AG08395 (cell line): ENCODE data around the gene MMS22L.

Experiments used
- DNase-seq: peaks from one replicate; pipeline ENCODE4 v3.0.0; 2012; ENCODE audit warnings: mixed read lengths, low spot score

Gene MMS22L, protein sequence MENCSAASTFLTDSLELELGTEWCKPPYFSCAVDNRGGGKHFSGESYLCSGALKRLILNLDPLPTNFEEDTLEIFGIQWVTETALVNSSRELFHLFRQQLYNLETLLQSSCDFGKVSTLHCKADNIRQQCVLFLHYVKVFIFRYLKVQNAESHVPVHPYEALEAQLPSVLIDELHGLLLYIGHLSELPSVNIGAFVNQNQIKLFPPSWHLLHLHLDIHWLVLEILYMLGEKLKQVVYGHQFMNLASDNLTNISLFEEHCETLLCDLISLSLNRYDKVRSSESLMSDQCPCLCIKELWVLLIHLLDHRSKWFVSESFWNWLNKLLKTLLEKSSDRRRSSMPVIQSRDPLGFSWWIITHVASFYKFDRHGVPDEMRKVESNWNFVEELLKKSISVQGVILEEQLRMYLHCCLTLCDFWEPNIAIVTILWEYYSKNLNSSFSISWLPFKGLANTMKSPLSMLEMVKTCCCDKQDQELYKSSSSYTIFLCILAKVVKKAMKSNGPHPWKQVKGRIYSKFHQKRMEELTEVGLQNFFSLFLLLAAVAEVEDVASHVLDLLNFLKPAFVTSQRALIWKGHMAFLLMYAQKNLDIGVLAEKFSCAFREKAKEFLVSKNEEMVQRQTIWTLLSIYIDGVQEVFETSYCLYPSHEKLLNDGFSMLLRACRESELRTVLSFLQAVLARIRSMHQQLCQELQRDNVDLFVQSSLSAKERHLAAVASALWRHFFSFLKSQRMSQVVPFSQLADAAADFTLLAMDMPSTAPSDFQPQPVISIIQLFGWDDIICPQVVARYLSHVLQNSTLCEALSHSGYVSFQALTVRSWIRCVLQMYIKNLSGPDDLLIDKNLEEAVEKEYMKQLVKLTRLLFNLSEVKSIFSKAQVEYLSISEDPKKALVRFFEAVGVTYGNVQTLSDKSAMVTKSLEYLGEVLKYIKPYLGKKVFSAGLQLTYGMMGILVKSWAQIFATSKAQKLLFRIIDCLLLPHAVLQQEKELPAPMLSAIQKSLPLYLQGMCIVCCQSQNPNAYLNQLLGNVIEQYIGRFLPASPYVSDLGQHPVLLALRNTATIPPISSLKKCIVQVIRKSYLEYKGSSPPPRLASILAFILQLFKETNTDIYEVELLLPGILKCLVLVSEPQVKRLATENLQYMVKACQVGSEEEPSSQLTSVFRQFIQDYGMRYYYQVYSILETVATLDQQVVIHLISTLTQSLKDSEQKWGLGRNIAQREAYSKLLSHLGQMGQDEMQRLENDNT

DNA sequence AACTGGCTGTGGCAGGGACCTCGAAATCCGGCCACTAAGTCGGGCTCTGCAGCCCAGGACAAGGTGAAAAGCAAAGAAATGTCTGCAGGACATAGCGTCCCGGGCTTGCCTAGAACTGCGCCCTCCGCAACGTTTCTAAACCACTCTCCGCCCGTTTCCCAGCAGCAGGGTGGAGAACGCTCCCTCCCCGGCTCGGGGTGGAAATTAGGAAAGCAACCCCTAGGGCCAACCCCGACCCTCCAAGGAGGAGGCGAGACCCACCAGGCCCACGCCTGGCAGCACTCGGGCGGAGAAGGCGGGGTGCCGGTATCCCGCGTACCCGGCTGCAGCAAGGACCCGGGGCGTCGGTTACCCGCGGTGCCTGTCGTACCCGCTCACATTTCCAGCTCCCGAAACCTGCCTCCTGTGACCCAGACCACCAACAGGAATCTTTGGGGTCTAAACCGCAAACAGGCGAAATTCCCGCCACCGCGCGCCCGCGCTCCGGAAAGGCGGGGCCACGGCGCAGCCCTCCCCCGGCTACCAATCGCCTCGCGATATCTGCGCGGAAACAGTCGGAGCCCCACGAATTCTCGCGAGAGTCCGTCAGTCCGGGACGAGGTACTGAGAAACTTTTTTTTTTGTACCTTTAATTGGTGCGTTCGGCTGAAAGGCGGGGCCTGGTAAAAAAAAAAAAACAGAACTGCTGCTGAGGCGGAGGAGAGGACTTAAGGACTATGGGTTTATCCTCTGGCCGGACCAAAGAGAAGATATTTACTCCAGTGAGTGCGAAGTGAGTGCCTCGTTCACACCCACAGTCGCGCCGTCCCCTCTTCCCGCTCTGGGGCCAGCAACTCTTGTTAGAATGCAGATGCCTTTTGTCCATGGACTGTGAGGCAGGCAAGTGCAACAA lies at the start of gene MMS22L:
Gene MMS22L (minus strand): TSS at position 491 of the 892 bp plus-strand sequence. CDS start 739 bp downstream, outside the sequence.
- DNase-seq: peak; percentile 96

GRCh38 chr6:97322811-97323210 lies 39.8 kb upstream of the MMS22L start:
- DNase-seq: peak; percentile 57

DNA sequence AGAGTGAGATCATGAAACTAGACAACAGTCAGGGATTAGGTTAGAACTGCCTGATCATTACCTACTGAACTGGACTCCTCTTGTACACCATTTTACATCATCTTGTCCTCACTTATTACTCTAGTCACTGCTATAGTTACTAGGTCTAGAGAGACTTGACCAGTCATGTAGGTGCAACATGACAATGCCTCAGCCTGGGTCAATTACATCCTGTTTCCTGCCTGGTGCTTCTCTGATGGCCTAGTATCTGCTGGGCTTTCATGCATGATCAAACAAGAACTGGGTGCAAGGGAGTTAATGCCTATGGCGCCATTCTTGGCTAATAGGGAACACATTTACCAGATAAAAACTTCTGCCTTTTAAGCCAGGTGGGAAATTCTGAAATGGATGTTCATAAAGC lies 39.2 kb upstream of the MMS22L start:
- no peak for DNase-seq

- no peak for DNase-seq
Measured at GRCh38 chr6:97316978-97317377, 34.0 kb upstream of the MMS22L start.

DNA sequence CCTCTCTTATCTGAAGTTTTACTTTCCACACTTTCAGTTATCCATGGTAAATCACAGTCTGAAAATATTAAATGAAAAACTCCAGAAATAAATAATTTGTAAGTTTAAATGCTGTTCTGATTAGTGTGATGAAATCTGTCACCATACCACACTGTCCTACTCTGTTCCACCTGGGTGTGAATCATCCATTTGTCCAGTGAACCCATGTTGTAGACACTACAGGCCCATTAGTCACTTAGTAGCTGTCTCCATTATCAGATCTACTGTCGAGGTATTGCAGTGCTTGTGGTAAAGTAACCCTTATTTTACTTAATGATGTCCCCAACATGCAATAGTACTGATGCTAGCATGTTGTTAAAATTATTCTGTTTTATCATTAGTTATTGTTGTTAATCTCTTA lies 29.2 kb upstream of the MMS22L start:
- DNase-seq: no peak

DNA sequence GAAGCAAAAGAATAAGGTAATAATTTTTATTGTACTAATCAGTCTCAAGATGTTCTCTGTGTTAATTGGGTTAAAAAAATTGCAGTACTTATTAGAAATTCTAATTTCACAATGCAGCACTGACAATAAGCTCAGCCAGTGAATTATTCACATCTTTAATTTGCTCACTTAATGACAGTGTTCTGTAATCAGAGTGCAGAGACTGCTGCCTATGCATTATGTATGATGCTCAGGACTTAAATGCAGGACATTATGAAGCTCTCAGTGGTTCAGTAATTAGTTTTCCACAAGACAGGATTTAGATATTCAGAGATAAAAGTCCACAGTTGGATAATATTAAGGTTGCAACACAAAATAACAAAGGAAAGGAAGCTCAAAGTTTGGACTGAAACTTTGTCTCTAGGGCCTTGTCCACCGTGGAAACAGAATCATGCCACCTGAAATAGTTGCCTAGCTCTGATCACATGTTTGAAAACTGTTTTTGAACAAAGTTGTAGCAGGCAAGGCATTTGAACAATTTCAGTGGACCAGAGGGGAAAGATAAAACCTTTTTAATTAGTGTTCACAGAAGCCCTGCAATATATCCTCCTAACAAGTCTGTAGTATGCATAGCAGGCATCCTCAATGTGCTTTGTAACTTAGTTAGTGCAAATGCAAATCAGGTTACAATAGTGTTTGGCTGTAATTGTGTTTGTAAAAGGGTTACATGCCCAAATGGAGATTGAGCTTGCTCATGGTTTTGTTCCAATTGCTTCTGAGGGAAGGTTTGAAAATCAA lies 23.7 kb upstream of the MMS22L start:
- no peak for DNase-seq

- no peak for DNase-seq
Measured at GRCh38 chr6:97305414-97306066, 22.5 kb upstream of the MMS22L start.

- no peak for DNase-seq
Measured at GRCh38 chr6:97304701-97305100, 21.7 kb upstream of the MMS22L start.

DNA sequence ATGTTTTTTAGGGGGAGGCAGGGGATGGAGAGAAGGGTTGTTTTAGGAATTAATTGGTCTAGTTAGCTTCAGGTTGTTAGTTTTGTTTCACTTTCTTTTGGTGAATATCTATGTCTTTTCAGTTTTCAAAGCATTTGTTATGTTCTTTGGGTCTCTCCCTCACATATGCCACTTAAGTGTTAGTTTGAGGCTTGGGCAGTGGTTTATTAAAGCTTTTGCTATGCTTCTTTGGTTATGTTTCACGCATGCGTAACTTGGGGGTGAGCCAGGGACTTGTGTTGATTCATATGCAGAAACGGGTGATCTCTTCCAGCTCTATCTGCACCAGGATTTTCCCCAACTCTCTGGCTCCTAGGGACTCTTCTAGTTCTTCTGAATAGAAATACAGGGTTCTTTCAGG lies 11.4 kb upstream of the MMS22L start:
- peak; percentile 63 for DNase-seq

DNA sequence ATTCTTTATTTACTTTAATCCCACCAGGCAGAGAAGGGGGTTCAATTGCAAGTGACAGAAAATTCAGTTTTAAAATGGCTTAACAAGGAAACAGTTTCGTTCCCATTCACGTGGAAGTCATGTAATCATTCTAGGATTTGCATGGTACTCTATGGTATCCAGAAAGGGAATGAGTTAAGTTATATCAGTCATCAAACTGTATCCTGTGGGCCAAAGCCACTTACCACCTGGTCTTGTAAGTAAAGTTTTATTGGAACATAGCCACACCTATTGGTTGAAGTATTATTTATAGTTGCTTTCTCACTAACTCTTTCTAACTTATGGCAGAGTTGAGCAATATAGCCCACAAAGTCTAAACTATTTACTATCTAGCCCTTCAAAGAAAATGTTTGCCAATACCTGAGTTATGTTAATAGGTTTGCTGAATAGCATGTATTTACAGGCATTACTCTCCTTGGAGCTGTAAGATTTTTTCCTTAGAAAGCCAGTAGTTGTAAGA lies 10.2 kb upstream of the MMS22L start:
- DNase-seq: no peak

DNA sequence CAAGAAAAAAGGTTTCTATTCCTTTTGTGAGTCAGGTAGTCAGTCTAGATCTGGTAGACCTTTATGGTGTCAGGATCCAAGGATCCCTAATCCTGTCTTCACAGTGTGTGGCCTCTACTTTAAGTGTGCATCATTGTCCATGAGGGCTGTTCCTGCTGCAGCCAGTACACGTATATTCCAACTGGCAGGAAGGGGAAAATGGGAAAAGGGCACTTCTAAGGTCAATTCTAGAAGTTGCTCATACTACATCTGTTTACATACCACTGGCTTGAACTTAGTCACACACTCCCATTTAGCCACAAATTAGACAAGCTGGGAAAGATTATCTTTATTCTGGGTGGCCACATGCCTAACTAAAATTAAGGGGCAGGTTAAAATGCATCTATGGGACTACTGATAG lies 9.7 kb upstream of the MMS22L start:
- no peak for DNase-seq

DNA sequence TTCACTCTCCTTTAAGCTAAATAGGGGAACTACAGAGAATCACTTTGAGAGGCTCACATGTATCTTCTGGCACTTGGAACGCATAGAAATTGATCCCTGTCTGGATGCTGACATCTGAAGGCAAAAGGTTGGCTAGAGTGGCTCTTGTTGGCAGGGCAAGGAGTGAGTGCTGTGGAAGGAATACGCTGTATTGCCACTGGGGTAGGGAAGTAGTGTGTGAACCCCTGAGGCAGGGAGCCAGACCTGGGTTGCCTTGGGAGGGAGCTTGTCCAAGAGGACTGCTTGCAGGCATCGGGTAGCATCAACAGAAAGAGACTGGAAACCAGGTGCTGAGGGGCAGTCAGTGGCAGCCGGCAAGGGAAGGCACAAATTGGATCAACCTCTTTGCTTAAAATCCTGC lies 8.9 kb upstream of the MMS22L start:
- no peak for DNase-seq

DNA sequence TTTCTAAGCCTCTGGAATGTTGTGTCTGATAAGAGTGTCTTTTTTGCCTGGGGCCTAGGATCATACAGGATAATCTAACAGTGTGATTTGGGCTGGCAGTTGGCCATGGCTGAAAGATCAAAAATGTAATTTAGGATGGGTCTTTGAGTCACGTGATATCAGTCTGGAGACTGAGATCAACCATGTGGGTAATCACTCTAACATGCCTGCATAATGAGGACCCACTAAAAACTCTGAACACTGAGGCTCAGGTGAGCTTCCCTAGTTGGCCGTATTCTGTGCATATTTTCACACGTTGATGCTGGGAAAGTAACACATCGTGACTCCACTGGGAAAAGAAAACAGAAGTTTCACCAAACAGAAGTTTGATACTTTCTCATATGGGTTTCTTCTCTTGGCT lies 6.3 kb upstream of the MMS22L start:
- no peak for DNase-seq

- DNase-seq: no peak
Measured at GRCh38 chr6:97288188-97288587, 5.2 kb upstream of the MMS22L start.

DNA sequence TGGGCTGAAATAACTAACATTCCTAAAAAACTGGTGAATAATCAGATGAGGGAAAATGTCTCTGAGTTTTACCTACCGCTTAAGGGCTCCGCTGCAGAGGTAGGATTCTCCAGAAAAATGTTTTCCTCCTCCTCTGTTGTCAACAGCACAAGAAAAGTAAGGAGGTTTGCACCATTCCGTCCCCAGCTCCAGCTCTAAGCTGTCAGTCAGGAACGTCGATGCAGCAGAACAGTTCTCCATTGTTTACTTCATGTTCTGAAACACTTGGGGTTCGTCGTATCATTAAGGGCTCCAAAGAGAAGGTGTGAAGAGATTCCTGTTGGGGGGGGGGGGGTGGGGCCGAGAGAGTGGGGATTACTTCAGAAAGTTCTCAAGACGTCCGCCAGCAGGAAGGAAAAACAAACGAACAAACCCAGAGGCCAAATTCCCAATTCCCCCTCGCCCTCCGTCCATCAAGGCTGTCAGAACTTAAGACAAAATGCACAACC lies 734 bp downstream of the MMS22L start:
- no peak for DNase-seq

- DNase-seq: no peak
Measured at GRCh38 chr6:97280766-97281165, 2.2 kb downstream of the MMS22L start.

GRCh38 chr6:97275804-97276203 lies 7.2 kb downstream of the MMS22L start:
- no peak for DNase-seq

DNA sequence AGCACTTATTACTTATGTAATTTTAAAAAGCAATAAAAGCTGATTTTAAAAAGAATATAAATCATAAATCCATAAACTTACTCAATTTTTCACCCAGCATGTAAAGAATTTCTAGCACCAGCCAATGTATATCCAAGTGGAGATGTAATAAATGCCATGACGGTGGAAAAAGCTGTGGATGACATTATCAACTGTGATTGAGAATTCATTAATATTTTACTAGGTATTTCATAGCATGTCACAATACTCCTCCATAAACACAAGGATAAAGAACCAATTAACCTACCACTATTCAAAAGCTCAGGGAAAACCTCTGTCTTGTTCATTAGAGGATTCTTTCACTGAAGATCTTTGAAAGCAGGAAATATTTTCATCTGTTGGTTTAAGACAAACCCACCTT lies 13.2 kb downstream of the MMS22L start:
- no peak for DNase-seq

GRCh38 chr6:97262676-97263075 lies 20.3 kb downstream of the MMS22L start:
- no peak for DNase-seq

DNA sequence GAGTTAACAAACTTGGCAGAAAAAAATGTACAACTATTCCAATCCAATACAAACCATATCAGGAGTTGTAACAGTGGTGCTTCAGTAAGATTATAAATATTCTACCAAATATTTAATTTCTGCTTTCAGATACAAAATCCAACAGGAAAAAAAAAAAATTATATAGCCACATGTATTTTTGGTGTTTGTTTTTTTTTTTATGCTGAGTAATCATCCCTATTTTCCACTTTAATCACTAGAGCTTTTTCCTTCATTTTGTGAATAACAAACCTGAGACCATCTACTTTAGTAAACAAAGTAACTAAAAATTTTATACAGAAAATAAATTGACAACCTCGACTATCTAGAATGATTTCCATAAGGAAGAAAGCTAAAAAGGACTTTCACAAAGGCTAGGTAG lies 36.2 kb downstream of the MMS22L start:
- no peak for DNase-seq
